Measurements from ENCODE around the gene E2F2.

DNA sequence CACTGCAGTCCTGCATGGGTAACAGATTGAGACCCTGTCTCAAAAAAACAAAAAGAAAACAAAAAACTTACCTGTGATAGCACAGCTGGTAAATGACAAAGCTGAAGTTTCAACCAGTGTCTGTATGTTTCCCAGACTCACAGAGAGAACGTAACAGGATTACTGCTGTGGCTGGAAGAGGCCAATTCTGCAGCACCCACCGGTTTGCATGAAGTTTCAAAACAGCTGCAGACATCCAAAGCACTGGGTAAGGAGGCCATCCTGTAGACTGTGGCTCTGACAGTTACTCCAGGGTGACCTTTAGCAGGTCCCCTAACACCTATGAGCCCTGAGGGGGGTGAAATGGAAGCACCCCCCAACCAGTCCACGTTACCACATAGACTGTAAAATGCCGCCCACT is 20.8 kb upstream of the E2F2 start:
- TF ChIP-seq, protein P1, sequence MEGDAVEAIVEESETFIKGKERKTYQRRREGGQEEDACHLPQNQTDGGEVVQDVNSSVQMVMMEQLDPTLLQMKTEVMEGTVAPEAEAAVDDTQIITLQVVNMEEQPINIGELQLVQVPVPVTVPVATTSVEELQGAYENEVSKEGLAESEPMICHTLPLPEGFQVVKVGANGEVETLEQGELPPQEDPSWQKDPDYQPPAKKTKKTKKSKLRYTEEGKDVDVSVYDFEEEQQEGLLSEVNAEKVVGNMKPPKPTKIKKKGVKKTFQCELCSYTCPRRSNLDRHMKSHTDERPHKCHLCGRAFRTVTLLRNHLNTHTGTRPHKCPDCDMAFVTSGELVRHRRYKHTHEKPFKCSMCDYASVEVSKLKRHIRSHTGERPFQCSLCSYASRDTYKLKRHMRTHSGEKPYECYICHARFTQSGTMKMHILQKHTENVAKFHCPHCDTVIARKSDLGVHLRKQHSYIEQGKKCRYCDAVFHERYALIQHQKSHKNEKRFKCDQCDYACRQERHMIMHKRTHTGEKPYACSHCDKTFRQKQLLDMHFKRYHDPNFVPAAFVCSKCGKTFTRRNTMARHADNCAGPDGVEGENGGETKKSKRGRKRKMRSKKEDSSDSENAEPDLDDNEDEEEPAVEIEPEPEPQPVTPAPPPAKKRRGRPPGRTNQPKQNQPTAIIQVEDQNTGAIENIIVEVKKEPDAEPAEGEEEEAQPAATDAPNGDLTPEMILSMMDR (IDR thresholded peaks at IDR 0.05 in 4 of 5, conservative IDR thresholded peaks at IDR 0.05 in 1 of 5) = no peak
- no peak for TF ChIP-seq POLR2A (IDR thresholded peaks at IDR 0.05)

All from gastrocnemius medialis (tissue), 4 donors.